Esophagus muscularis mucosa (tissue), 4 donors: ENCODE data around the gene ZNF319. TPM values are rescaled to one million over a fixed set of nuclear protein-coding genes. Genes with fewer than 3 reads are reported as not detected.

Experiments
- DNase-seq: peaks from one replicate; pipeline ENCODE4 v3.0.0-alpha.2; 2017; ENCODE audit errors: extremely low spot score
- H3K27ac ChIP-seq, 4 donors: fragments of 200-600 bp; sonication (generic); replicated peaks in 1 of 4; 1 replicate in 3 of 4; 2 replicates in 1 of 4; pipeline ENCODE4 v1.5.1; 2016 to 2019; ENCODE audit warnings: mild to moderate bottlenecking in 1 of 4
- H3K27me3 ChIP-seq, 4 donors: fragments of 200-600 bp; sonication (generic); one replicate each; pipeline versions ENCODE4 v1.5.1 to v1.6.0; 2016 to 2019
- H3K36me3 ChIP-seq, 4 donors: fragments of 200-600 bp; sonication (generic); one replicate each; pipeline ENCODE4 v1.5.1; 2016 to 2019
- H3K4me1 ChIP-seq, 4 donors: fragments of 200-600 bp; sonication (generic); one replicate each; pipeline ENCODE4 v1.5.1; 2016 to 2019
- H3K4me3 ChIP-seq, 4 donors: fragments of 200-600 bp; sonication (generic); 1 replicate in 2 of 4; 2 replicates in 2 of 4; pipeline ENCODE4 v1.5.1; 2016 to 2019; ENCODE audit warnings: mild to moderate bottlenecking in 4 of 4, moderate library complexity in 1 of 4
- H3K9me3 ChIP-seq, 4 donors: fragments of 200-600 bp; sonication (generic); 1 replicate in 3 of 4; 2 replicates in 1 of 4; pipeline ENCODE4 v1.5.1; 2016 to 2019
- EP300 ChIP-seq: sonication (generic); formaldehyde crosslinking; IDR thresholded peaks from one replicate; pipeline ENCODE4 v1.6.1; 2017; ENCODE audit warnings: antibody characterized with exemption
- POLR2A ChIP-seq: fragments of 450-650 bp; IDR thresholded peaks from one replicate; pipeline ENCODE4 v1.6.1; 2017; ENCODE audit warnings: antibody characterized with exemption, moderate library complexity, mild to moderate bottlenecking, low read depth
- POLR2AphosphoS5 ChIP-seq, 2 donors: sonication (generic); formaldehyde crosslinking; IDR thresholded peaks; one replicate each; pipeline ENCODE4 v1.6.1; 2017; ENCODE audit warnings: antibody characterized with exemption in 2 of 2
- WGBS: methylation state at CpG from one replicate; pipeline ENCODE4 v1.1.5; 2018; 5-methylcytosine and 5-hydroxymethylcytosine counted together
- intact Hi-C: fragments of 100-400 bp; cut with DNase I; formaldehyde crosslinking; loops from one replicate; pipeline ENCODE4 v1.15.1; 2023
- total RNA-seq, 4 donors: library from RNA; depleted of rRNA; stranded (reverse); fragments of >200 nt; gene quantifications; one replicate each; pipeline versions ENCODE4 v1.1.0 to v1.2.1, GENCODE V29; 2016
- TF ChIP-seq, protein P1 (sequence below), 3 experiments: fragments of 200-600 bp in 2 of 3; fragments of 450-650 bp in 1 of 3; sonication (generic) in 2 of 3; IDR thresholded peaks; one replicate each; pipeline ENCODE4 v1.5.1; 2017 to 2019; ENCODE audit warnings: antibody characterized with exemption in 3 of 3, mild to moderate bottlenecking in 2 of 3, moderate library complexity in 1 of 3

Gene ZNF319
- total RNA-seq, 4 donors from 2014 or later: 7.1 to 20.9 (median 12.8) TPM

DNA sequence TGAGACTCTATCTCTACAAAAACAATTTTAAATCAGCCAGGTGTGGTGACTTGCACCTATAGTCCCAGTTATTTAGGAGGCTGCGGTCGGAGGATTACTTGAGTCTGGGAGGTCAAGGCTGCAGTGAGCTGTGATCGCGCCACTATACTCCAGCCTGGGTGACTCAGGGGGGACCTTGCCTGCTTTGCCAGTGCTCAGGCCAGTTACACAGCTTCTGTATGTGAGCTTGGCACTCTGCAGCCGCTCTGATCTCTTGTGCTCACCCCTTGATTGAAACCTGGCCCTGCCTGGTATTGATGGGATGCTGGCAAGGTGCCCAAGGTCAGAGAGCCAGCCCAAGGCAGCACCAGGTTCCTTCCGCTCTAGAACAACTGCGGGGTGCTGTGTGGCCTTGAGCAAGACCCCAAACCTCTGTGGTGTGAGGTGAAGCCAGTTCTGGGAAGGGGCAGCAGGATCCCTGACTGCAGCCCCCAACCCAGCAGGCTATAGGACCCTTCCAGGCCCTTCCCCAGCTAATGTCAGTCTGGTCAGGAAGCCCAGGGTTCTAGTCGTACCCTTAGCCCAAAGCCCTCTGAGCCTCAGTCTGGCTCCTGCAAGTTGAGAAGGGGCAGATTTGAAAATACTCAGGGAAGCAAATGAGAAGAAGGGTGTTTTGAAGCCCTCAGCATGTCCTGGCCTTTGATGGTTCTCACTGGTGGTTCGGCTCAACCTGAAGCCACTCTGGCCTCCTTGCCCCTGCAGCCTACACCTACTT is 44.0 kb upstream of the ZNF319 start:
- H3K9me3 ChIP-seq: no peaks in the 10 kb centered on the region
- H3K27ac ChIP-seq: no peak overlapping the region
- H3K27me3 ChIP-seq: no peaks in the 10 kb centered on the region
- H3K36me3 ChIP-seq: peaks cover 0 to 65% (median 60%) of the 10 kb centered on the region in 4 donors
- DNase-seq: no peak
- H3K4me3 ChIP-seq: no peak overlapping the region
- peaks cover 9 to 33% (median 21%) of the 10 kb centered on the region in 4 donors for H3K4me1 ChIP-seq
- intact Hi-C loops: no loop called here
- WGBS: 96% methylated on average over 7 of the region's 9 CpGs
- TF ChIP-seq EP300 (no peak), POLR2AphosphoS5 (IDR thresholded peaks at IDR 0.05) (no peak), POLR2A (no peak)
- TF ChIP-seq, protein P1, sequence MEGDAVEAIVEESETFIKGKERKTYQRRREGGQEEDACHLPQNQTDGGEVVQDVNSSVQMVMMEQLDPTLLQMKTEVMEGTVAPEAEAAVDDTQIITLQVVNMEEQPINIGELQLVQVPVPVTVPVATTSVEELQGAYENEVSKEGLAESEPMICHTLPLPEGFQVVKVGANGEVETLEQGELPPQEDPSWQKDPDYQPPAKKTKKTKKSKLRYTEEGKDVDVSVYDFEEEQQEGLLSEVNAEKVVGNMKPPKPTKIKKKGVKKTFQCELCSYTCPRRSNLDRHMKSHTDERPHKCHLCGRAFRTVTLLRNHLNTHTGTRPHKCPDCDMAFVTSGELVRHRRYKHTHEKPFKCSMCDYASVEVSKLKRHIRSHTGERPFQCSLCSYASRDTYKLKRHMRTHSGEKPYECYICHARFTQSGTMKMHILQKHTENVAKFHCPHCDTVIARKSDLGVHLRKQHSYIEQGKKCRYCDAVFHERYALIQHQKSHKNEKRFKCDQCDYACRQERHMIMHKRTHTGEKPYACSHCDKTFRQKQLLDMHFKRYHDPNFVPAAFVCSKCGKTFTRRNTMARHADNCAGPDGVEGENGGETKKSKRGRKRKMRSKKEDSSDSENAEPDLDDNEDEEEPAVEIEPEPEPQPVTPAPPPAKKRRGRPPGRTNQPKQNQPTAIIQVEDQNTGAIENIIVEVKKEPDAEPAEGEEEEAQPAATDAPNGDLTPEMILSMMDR (IDR thresholded peaks at IDR 0.05): no peak

GRCh38 chr16:58043571-58044155 is 43.2 kb upstream of the ZNF319 start:
- WGBS: 92% methylated on average over 7 of the region's 7 CpGs
- Histone ChIP-seq H3K4me3 (no peak overlapping the region), H3K4me1 (peaks cover 2 to 25% (median 19%) of the 10 kb centered on the region in 4 donors), H3K36me3 (peaks cover 0 to 72% (median 68%) of the 10 kb centered on the region in 4 donors), H3K27me3 (no peaks in the 10 kb centered on the region), H3K27ac (no peak overlapping the region), H3K9me3 (no peaks in the 10 kb centered on the region)
- intact Hi-C loops: no loop called here
- TF ChIP-seq POLR2AphosphoS5 (IDR thresholded peaks at IDR 0.05): no peak
- no peak for TF ChIP-seq POLR2A
- TF ChIP-seq, protein P1 (IDR thresholded peaks at IDR 0.05): no peak
- TF ChIP-seq EP300: no peak
- no peak for DNase-seq

DNA sequence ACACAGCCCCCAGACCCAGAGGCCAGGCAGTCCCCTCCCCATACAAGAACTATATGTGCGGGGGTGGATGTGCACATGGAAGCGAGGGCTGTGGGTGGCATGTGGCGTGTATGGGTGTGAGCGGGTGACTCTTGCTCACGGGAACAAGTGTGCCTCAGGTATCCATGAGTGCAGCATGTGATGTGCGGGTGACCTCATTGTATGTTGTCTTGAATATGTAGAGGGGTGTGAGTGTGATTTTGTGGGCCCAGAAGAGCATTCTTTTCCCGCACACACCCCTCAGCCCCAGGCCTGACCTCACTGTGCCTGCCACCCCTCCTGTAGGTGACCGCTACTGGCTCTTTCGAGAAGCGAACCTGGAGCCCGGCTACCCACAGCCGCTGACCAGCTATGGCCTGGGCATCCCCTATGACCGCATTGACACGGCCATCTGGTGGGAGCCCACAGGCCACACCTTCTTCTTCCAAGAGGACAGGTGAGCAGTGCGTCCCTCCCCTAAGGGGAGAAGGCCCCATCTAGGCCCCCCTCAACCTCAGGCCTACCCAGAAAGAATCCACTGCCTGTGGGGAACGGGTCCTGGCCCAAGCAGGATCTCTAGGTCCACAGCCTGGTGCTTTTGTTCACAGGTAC is 42.5 kb upstream of the ZNF319 start:
- WGBS: 95% methylated on average over 16 of the region's 16 CpGs
- Histone ChIP-seq H3K4me3 (no peak overlapping the region), H3K27ac (no peak overlapping the region), H3K27me3 (no peaks in the 10 kb centered on the region), H3K36me3 (peaks cover 0 to 79% (median 75%) of the 10 kb centered on the region in 4 donors), H3K4me1 (peaks cover 0 to 20% (median 15%) of the 10 kb centered on the region in 4 donors), H3K9me3 (no peaks in the 10 kb centered on the region)
- intact Hi-C loops: no loop called here
- no peak for DNase-seq
- TF ChIP-seq EP300: no peak
- no peak for TF ChIP-seq POLR2A
- TF ChIP-seq, protein P1 (IDR thresholded peaks at IDR 0.05): no peak
- no peak for TF ChIP-seq POLR2AphosphoS5 (IDR thresholded peaks at IDR 0.05)

DNA sequence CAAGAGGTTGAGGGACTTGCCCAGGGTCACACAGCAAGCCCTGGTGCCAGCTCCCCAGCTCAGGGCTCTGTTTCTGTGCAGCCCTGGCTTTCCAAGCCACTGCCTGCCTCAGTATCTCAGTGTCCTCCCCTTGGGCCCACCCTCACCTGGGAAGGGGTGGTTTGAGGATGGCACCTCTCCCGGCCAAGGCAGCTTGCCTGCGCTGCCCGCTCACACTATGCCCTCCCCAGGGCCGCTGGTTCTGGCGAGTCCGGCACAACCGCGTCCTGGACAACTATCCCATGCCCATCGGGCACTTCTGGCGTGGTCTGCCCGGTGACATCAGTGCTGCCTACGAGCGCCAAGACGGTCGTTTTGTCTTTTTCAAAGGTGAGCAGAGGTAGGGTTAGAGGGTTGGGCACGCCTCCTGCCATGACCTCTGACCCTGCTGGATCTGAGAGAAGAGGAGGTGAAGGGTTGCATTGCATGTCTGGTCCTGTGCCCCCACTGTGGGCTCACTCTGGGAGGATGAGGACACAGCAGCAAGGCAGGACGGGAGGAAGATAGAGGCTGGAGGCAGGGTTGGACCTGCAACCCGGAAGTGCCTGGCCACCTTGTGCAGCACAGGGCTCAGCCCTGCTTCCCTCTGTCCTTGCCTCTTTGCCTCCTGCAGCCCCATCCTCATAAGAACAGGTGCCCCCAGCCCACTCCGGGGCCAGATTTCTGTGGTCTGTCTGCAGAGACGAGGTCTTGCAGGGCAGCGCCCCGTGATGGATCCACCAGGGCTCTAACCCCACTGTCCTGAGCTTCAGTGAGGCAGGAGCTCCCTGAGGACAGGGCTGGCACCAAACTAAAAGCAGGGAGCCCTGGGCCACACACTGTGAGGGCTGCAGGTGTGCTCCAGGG is 41.8 kb upstream of the ZNF319 start:
- peaks cover 0 to 87% (median 79%) of the 10 kb centered on the region in 4 donors for H3K36me3 ChIP-seq

More for the DNA sequence above, 41.8 kb upstream of the ZNF319 start:
- peaks cover 0 to 12% (median 8%) of the 10 kb centered on the region in 4 donors for H3K4me1 ChIP-seq
- H3K27ac ChIP-seq: no peak overlapping the region
- no peak overlapping the region for H3K4me3 ChIP-seq
- no peaks in the 10 kb centered on the region for H3K9me3 ChIP-seq
- no peak for DNase-seq
- intact Hi-C loops: no loop called here
- H3K27me3 ChIP-seq: no peaks in the 10 kb centered on the region
- 93% methylated on average over 3 of the region's 22 CpGs for WGBS
- TF ChIP-seq, protein P1 (IDR thresholded peaks at IDR 0.05): no peak
- no peak for TF ChIP-seq POLR2A
- no peak for TF ChIP-seq POLR2AphosphoS5 (IDR thresholded peaks at IDR 0.05)
- TF ChIP-seq EP300: no peak
